Bladder microvascular endothelial cell (primary cell): Measurements from ENCODE around the gene CD80. TPM values are rescaled to one million over a fixed set of nuclear protein-coding genes. Genes with fewer than 3 reads are reported as not detected.

Experiments used
- total RNA-seq: library from RNA; depleted of rRNA; stranded (reverse); fragments of >200 nt; gene quantifications from 2 replicates; pipeline ENCODE4 v1.2.3, GENCODE V29; 2014

Gene CD80, protein sequence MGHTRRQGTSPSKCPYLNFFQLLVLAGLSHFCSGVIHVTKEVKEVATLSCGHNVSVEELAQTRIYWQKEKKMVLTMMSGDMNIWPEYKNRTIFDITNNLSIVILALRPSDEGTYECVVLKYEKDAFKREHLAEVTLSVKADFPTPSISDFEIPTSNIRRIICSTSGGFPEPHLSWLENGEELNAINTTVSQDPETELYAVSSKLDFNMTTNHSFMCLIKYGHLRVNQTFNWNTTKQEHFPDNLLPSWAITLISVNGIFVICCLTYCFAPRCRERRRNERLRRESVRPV
- 0.06 TPM in 1 of 2 replicates, not detected in the other for total RNA-seq

DNA sequence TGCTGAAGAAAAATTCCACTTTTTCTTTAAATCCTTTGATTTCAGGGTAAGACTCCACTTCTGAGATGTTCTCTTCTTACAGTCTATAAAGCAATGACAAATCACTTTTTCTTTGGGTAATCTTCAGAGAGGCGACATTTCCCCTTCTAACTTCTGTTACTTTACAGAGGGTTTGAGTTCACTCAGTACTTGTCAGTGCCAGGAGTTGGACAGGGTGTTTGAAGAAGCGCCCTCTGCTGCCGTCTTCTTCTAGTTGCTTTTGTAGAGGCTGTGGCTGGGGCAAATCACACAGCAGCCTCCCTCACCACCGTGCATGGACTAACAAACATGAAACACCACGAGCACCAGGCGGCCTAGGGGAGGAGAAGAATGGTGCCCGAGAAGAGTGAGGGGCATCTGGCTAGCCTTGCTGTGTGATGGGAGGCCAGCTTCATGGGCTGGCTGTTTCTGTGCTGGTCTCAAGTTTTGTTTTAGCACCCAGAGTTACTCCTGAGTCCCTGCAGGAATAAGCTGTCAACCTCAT lies at the start of gene CD80:
TSS of gene CD80 (minus strand) at position 174 of the 523 bp plus-strand sequence. CDS start 1,886 bp downstream, outside the sequence.

DNA sequence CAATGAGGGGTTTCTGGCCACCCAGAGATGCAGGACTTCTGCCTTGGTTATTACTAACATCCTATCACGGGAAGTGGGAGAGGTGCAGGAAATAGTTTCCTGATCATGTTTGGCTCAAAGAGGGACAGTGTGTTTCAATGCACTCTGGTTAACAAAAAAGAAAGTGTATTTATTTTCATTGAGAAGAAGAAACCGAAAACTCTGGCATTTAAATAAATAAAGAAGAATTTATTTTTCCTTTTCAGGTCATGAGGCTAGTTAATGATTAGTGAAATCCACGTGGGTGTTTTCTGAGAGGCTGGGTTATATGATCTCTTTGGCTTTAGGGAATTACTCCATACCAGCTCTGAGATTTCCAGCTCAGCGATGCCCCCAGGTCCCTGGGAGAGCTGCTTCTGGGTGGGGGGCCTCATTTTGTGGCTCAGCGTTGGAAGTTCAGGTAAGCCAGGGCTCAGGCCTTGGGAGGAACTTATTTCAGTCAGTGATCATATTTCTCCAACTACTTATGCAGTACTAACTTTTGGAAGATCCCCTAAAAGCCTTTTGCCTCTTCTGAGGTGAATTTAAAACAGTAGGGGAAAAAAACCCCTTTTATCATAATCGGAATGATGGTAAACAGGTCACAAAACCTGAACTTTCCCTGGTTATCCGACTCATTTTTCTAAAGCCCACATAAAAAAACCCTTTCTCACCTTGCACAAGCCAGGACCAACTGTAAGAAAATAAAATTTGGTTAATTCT lies 38.3 kb upstream of the CD80 start, which contains the start of gene PLA1A:
TSS of gene PLA1A (plus strand) at position 338 of the 741 bp plus-strand sequence. CDS start at position 367, 29 bp downstream.

DNA sequence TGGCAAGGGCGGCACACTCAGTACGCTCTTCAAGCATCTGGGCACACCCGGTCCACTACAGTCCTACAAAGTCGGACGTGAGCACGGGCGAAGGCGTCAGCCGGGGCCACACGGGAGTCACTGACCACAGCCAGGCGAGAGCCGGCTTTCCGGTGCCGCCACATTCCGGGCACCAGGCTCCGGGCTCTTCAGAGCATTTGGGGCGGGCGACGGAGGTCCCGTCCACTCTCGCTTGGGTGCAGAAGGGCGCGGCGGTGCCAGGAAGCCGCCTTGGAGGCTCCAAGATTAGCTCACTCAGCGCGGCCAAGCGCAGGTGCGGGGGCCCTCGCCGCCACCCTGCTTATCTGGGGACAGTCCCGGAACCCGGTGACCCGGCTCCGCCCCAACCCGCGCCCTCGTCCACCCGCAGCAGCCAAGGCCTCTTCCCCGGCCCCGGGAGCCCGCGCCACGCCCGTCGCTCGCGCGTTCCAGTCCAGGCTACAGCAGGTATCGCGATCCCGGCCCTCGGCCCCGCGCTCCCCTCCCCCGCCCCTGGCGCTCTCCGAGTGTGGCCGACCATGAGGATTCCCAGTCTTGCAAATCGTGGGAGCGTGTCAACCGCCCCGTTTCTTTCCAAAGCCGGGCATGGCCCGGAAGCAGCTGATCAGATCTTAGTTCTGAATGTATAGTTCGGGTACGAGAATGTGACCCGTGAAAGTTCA lies 20.1 kb upstream of the CD80 start, which contains the start of gene ADPRH:
TSS of gene ADPRH (plus strand) at position 127 of the 701 bp plus-strand sequence. CDS start 2,678 bp downstream, outside the sequence.

DNA sequence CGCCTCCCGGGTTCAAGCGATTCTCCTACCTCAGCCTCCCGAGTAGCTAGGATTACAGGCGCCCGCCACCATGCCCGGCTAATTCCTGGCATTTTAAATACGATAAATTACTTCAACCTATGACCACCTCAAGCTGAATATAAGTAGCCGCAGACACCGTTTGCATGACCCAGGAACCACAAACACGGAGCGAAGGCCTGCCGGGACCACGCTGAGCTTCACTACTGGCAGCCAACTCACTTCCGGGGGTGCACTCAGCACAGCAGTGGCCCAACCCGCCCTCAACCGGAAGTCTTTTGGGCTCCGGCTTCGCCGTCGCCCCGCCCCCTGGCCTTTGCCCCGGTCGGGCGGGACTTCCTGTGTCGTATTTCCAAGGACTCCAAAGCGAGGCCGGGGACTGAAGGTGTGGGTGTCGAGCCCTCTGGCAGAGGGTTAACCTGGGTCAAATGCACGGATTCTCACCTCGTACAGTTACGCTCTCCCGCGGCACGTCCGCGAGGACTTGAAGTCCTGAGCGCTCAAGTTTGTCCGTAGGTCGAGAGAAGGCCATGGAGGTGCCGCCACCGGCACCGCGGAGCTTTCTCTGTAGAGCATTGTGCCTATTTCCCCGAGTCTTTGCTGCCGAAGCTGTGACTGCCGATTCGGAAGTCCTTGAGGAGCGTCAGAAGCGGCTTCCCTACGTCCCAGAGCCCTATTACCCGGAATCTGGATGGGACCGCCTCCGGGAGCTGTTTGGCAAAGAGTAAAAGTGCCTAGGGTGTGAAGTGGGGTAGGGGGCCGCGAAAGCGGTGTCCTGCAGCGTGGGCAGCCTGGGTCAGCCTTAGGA lies 61.0 kb downstream of the CD80 start, which contains the start of gene TIMMDC1:
TSS of gene TIMMDC1 (plus strand) at position 362 of the 826 bp plus-strand sequence. CDS start at position 549, 187 bp downstream.

Other genes starting within 250 kb of the CD80 start
- gene TMEM39A, start 96.0 kb downstream of the CD80 start, total RNA-seq: 22.2 and 53.9 TPM in 2 replicates
- gene POGLUT1, start 90.7 kb downstream of the CD80 start, total RNA-seq: 9.6 and 29.3 TPM in 2 replicates
- gene TIMMDC1, start 61.1 kb downstream of the CD80 start, total RNA-seq: 28.2 and 31.4 TPM in 2 replicates
- gene ADPRH, start 19.9 kb upstream of the CD80 start, total RNA-seq: 7.1 and 12.3 TPM in 2 replicates
- gene PLA1A, start 38.3 kb upstream of the CD80 start, total RNA-seq: 1.8 and 20.3 TPM in 2 replicates
- gene POPDC2, start 101.0 kb upstream of the CD80 start, total RNA-seq: 0.16 and 0.76 TPM in 2 replicates
- gene COX17, start 117.8 kb upstream of the CD80 start, total RNA-seq: 22.7 and 26.5 TPM in 2 replicates
- 0.38 TPM in 1 of 2 replicates, not detected in the other for gene CFAP91, start 143.4 kb upstream of the CD80 start, total RNA-seq
- gene NR1I2, start 222.5 kb upstream of the CD80 start, total RNA-seq: under 0.01 TPM in 1 of 2 replicates, not detected in the other